Transverse colon (tissue), 4 donors: ENCODE results near the gene ARF3.

Source experiments
- CTCF ChIP-seq, 5 experiments: fragments of 200-600 bp in 3 of 5; fragments of 450-650 bp in 2 of 5; sonication (generic) in 3 of 5; IDR thresholded peaks; 1 replicate in 2 of 5; 2 replicates in 3 of 5; pipeline ENCODE4 v1.5.1; 2016 to 2017; ENCODE audit warnings: antibody characterized with exemption in 5 of 5, inconsistent platforms in 3 of 5, mild to moderate bottlenecking in 2 of 5, moderate library complexity in 1 of 5
- EP300 ChIP-seq: sonication (generic); formaldehyde crosslinking; IDR thresholded peaks from one replicate; pipeline ENCODE4 v1.6.1; 2017; ENCODE audit warnings: antibody characterized with exemption, low read depth
- POLR2A ChIP-seq: fragments of 450-650 bp; IDR thresholded peaks from one replicate; pipeline ENCODE4 v1.6.1; 2016; ENCODE audit warnings: antibody characterized with exemption, mild to moderate bottlenecking, moderate library complexity
- POLR2AphosphoS5 ChIP-seq, 3 donors: sonication (generic); formaldehyde crosslinking; IDR thresholded peaks; one replicate each; pipeline ENCODE4 v1.6.1; 2016; ENCODE audit warnings: antibody characterized with exemption in 3 of 3

DNA sequence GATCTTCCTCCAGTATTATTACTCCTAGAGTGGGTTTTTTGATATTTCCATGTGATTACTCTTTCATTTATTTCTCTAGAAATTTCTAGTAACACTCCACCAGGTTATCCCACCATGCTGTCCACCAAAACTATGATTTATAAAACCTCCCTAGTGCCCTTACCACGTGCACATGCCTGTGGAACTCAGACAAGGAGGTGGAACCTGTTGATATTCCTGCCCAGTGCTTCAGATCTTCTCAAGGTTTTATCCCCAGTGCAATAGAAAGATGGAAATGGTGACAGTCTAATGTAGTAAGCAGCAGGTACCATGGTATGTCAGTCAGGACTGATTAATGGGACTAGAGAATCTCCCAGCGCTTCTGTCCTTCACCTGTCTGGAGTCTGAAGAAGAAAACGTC, 3.5 kb upstream of the ARF3 start:
- TF ChIP-seq CTCF (IDR thresholded peaks at IDR 0.05) = no peak
- no peak for TF ChIP-seq EP300
- no peak for TF ChIP-seq POLR2AphosphoS5 (IDR thresholded peaks at IDR 0.05)
- TF ChIP-seq POLR2A = no peak
